ENCODE data around the gene VPS41. TPM values are rescaled to one million over a fixed set of nuclear protein-coding genes. Genes with fewer than 3 reads are reported as not detected.
"Not testable (repeated sequence)": the region's sequence is repeated elsewhere in the genome, so short reads cannot be mapped to it uniquely, and the experiment has no call there.

The VPS41 gene
- total RNA-seq, 6 experiments from 2014 or later: 58.6 to 75.5 (median 64.4) TPM

- H3K36me3 Mint-ChIP-seq (ENCODE audit: low read depth): peaks cover 11% of the 10 kb centered on the region
- peak; percentile 75 for DNase-seq
- H3K27ac Mint-ChIP-seq: peak overlapping the region; percentile 94
- TF ChIP-seq CTCF (IDR thresholded peaks at IDR 0.05): no peak
- H3K4me3 Mint-ChIP-seq: no peak overlapping the region
- H3K9me3 Mint-ChIP-seq: no peaks in the 10 kb centered on the region
- H3K27me3 Mint-ChIP-seq (ENCODE audit: insufficient read depth): no peaks in the 10 kb centered on the region; the same call in 1 of the 2 replicates
- H3K4me1 Mint-ChIP-seq (ENCODE audit: low read depth): peaks cover 15% of the 10 kb centered on the region
These were observed 50.6 kb downstream of the VPS41 start for GRCh38 chr7:38858259-38858884.

GRCh38 chr7:38855867-38856266, 53.1 kb downstream of the VPS41 start:
- Mint-ChIP-seq H3K9me3 (no peaks in the 10 kb centered on the region), H3K36me3 (ENCODE audit: low read depth) (peaks cover 8% of the 10 kb centered on the region), H3K27me3 (ENCODE audit: insufficient read depth) (no peaks in the 10 kb centered on the region; the same call in 1 of the 2 replicates), H3K4me3 (no peak overlapping the region), H3K27ac (no peak overlapping the region), H3K4me1 (ENCODE audit: low read depth) (peaks cover 15% of the 10 kb centered on the region)
- DNase-seq: no peak
- no peak for TF ChIP-seq CTCF (IDR thresholded peaks at IDR 0.05)

DNA sequence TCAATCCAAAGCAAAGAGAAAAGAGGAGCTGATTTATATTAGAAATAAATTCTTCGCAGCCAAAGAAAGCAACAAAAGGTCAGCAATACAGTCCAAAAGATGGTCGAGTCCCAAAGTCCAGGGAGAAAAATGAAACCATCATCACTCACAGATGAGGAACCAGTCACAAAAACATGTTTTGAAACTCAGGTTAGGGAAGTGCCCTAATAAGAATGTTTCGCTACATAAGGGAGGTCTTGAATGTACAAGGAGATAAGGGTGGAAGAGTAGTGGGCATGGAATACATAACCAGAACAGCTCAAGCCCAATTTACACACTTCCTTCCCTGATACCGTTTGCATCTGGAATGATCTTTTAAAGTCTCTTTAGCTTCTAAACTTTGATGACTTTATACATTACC, 53.6 kb downstream of the VPS41 start:
- Mint-ChIP-seq H3K4me3 (no peak overlapping the region), H3K36me3 (ENCODE audit: low read depth) (peaks cover 5% of the 10 kb centered on the region), H3K27me3 (ENCODE audit: insufficient read depth) (no peaks in the 10 kb centered on the region; the same call in 1 of the 2 replicates), H3K4me1 (ENCODE audit: low read depth) (peaks cover 15% of the 10 kb centered on the region), H3K9me3 (no peaks in the 10 kb centered on the region), H3K27ac (no peak overlapping the region)
- TF ChIP-seq CTCF (IDR thresholded peaks at IDR 0.05): no peak
- DNase-seq: no peak

GRCh38 chr7:38854947-38855346, 54.0 kb downstream of the VPS41 start:
- not testable (repeated sequence) for H3K9me3 Mint-ChIP-seq; H3K27me3 Mint-ChIP-seq (ENCODE audit: insufficient read depth); H3K36me3 Mint-ChIP-seq (ENCODE audit: low read depth); H3K4me3 Mint-ChIP-seq; H3K27ac Mint-ChIP-seq; DNase-seq
- peaks cover 15% of the 10 kb centered on the region for H3K4me1 Mint-ChIP-seq (ENCODE audit: low read depth)

GRCh38 chr7:38851321-38851720, 57.7 kb downstream of the VPS41 start:
- no peaks in the 10 kb centered on the region for H3K9me3 Mint-ChIP-seq
- H3K36me3 Mint-ChIP-seq (ENCODE audit: low read depth): peaks cover 5% of the 10 kb centered on the region
- no peak for DNase-seq
- no peak overlapping the region for H3K27ac Mint-ChIP-seq
- H3K4me3 Mint-ChIP-seq: no peak overlapping the region
- no peaks in the 10 kb centered on the region for H3K4me1 Mint-ChIP-seq (ENCODE audit: low read depth)
- no peak for TF ChIP-seq CTCF (IDR thresholded peaks at IDR 0.05)
- no peaks in the 10 kb centered on the region; the same call in 1 of the 2 replicates for H3K27me3 Mint-ChIP-seq (ENCODE audit: insufficient read depth)

GRCh38 chr7:38846280-38846679, 62.7 kb downstream of the VPS41 start:
- no peak overlapping the region for H3K27ac Mint-ChIP-seq
- H3K27me3 Mint-ChIP-seq (ENCODE audit: insufficient read depth): peaks cover 2% of the 10 kb centered on the region; the same call in 1 of the 2 replicates
- H3K4me3 Mint-ChIP-seq: no peak overlapping the region
- TF ChIP-seq CTCF (IDR thresholded peaks at IDR 0.05): no peak
- H3K9me3 Mint-ChIP-seq: no peaks in the 10 kb centered on the region
- H3K36me3 Mint-ChIP-seq (ENCODE audit: low read depth): no peaks in the 10 kb centered on the region; the same call in 1 of the 2 replicates
- peaks cover 11% of the 10 kb centered on the region for H3K4me1 Mint-ChIP-seq (ENCODE audit: low read depth)
- no peak for DNase-seq
